Left lung (tissue), 10 donors: ENCODE measurements around the gene HAPLN3. TPM values are rescaled to one million over a fixed set of nuclear protein-coding genes. Genes with fewer than 3 reads are reported as not detected.

Experiments used
- ATAC-seq: fragments of 200-7000 bp; cut with Tn5 transposase; one replicate; pipeline ENCODE4 v1.9.1; 2020; ENCODE audit warnings: moderate library complexity
- DNase-seq, 4 donors: peaks; one replicate each; pipeline ENCODE4 v3.0.0-alpha.2; 2013 to 2020
- H3K27ac ChIP-seq, 2 donors: fragments of 200-600 bp; sonication (generic) in 1 of 2; one replicate each; pipeline versions ENCODE4 v1.5.0 to v1.8.0; 2020 to 2021
- H3K27me3 ChIP-seq, 2 donors: fragments of 200-600 bp; sonication (generic) in 1 of 2; one replicate each; pipeline versions ENCODE4 v1.5.0 to v1.8.0; 2020 to 2021
- H3K36me3 ChIP-seq, 2 donors: fragments of 200-600 bp; sonication (generic) in 1 of 2; one replicate each; pipeline versions ENCODE4 v1.5.0 to v1.8.0; 2020 to 2021
- H3K4me1 ChIP-seq, 2 donors: fragments of 200-600 bp; one replicate each; pipeline ENCODE4 v1.8.0; 2021
- H3K4me3 ChIP-seq, 2 donors: fragments of 200-600 bp; sonication (generic) in 1 of 2; one replicate each; pipeline versions ENCODE4 v1.5.0 to v1.8.0; 2020 to 2021; ENCODE audit warnings: mild to moderate bottlenecking in 1 of 2
- H3K9me3 ChIP-seq, 2 donors: fragments of 200-600 bp; sonication (generic) in 1 of 2; one replicate each; pipeline versions ENCODE4 v1.5.0 to v1.8.0; 2020 to 2021
- intact Hi-C, 2 donors: fragments of 100-400 bp; cut with DNase I; formaldehyde crosslinking; loops; one replicate each; pipeline versions ENCODE4 v1.11.2 to v1.14.2; 2022
- polyA plus RNA-seq, 6 donors: library from polyadenylated mRNA; unstranded; fragments of 120-200 nt; gene quantifications; one replicate each; pipeline ENCODE4 v1.2.1, GENCODE V29; 2013; ENCODE audit not compliant: insufficient read length in 6 of 6
- total RNA-seq, 2 donors: library from RNA; stranded (reverse); fragmentation: NEBNext Ultra II Directional; extraction: Animal tissue kit (Norgen Biotek cat#: 25700); gene quantifications; one replicate each; pipeline ENCODE4 v1.2.1, GENCODE V29; 2021
- TF ChIP-seq, protein P1 (sequence below), 2 donors: fragments of 200-600 bp; sonication (generic) in 1 of 2; IDR thresholded peaks; one replicate each; pipeline versions ENCODE4 v1.5.0 to v1.8.0; 2021; ENCODE audit warnings: antibody characterized with exemption in 2 of 2
- donor health status: DM: no; HTN: yes; CAD: no.
- donor health status: DM: no; HTN: no; CAD: no.

Gene HAPLN3
- total and polyA plus RNA-seq, 8 donors = 2.4 to 10.6 (median 4.4) TPM

DNA sequence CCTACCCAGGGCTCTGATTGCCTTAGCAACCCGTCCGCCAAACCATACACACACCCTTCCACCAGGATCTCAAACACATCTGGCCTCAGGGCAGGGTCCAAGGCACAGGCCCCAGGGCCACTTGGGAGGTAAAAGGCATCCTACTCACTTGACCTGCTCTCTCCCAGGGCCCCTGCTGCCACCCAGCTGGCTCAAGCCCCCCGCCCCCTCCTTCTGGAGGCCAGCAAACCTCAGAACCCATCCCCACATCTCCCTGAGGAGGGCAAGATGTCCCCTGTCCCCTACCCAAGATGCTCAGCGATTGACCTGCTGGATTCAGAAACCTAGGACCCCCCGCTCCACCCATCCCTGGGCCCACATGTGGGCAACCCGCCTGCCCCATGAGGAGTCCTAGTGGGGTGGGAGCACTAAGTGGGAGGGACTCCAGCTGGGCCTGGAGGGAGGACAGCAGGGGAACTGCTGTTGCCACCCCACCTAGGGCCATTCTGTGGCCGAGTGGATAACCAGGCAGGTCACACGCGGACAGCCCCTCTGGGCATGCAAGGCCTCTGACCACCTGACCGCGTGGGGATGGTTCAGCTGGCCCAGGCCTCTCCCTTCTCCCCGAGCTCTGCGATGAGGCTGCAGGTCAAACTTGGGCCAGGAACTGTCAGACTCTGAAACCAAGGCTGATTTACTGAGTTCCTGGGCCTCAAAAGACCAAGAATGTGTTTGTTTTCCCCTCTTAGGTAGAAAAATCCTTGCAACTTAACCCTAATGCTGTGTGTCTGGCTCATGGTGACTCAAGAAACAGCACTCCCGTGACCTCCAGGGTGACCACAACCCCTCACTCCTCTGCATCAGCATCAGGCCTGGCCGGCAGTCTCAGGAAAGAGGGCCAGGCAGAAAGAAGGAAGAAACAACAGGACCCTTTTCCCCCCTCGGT is 13.6 kb upstream of the HAPLN3 start:
- Histone ChIP-seq H3K27me3 (peaks cover 0 to 13% of the 10 kb centered on the region in 2 donors), H3K36me3 (peaks cover 0 to 16% of the 10 kb centered on the region in 2 donors), H3K27ac (no peak overlapping the region), H3K4me3 (no peak overlapping the region), H3K4me1 (peaks cover 0 to 39% of the 10 kb centered on the region in 2 donors), H3K9me3 (no peaks in the 10 kb centered on the region)
- DNase-seq (peak in 1 of 4 donors; percentile 70), ATAC-seq (no peak)
- TF ChIP-seq, protein P1, sequence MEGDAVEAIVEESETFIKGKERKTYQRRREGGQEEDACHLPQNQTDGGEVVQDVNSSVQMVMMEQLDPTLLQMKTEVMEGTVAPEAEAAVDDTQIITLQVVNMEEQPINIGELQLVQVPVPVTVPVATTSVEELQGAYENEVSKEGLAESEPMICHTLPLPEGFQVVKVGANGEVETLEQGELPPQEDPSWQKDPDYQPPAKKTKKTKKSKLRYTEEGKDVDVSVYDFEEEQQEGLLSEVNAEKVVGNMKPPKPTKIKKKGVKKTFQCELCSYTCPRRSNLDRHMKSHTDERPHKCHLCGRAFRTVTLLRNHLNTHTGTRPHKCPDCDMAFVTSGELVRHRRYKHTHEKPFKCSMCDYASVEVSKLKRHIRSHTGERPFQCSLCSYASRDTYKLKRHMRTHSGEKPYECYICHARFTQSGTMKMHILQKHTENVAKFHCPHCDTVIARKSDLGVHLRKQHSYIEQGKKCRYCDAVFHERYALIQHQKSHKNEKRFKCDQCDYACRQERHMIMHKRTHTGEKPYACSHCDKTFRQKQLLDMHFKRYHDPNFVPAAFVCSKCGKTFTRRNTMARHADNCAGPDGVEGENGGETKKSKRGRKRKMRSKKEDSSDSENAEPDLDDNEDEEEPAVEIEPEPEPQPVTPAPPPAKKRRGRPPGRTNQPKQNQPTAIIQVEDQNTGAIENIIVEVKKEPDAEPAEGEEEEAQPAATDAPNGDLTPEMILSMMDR (IDR thresholded peaks at IDR 0.05) = no peak
- intact Hi-C loops = loop anchor here in 1 of 2 donors (10.0 kb wide), 2 partner anchors 106 to 266 kb away; no protein-coding TSS in a partner anchor

DNA sequence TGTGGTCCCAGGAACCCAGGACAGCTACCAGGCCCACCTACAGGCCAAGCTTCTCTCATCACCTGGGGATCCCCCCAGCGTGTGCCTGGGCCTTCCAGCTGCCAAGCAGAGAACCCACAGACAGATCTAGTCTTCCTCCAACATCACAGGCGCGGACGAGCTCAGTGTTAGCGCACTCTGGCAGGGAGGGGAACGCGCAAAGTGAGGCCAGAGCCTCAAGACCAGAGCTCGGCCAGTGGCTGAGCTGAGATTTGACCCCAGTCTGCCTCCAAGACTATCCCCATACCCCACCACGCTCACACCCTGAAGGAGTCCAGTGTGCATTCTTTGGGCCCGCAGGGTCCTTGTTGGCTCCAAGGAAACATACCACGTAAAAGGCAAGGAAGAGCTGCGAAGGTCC is 12.8 kb upstream of the HAPLN3 start:
- TF ChIP-seq, protein P1 (IDR thresholded peaks at IDR 0.05) = no peak
- DNase-seq (no peak), ATAC-seq (no peak)
- no peak overlapping the region for H3K27ac ChIP-seq
- peaks cover 0 to 9% of the 10 kb centered on the region in 2 donors for H3K27me3 ChIP-seq
- peaks cover 0 to 16% of the 10 kb centered on the region in 2 donors for H3K36me3 ChIP-seq
- no peak overlapping the region for H3K4me3 ChIP-seq
- intact Hi-C loops = loop anchor here in 1 of 2 donors (10.0 kb wide), 2 partner anchors 107 to 267 kb away; no protein-coding TSS in a partner anchor
- H3K9me3 ChIP-seq = no peaks in the 10 kb centered on the region
- peaks cover 0 to 32% of the 10 kb centered on the region in 2 donors for H3K4me1 ChIP-seq

DNA sequence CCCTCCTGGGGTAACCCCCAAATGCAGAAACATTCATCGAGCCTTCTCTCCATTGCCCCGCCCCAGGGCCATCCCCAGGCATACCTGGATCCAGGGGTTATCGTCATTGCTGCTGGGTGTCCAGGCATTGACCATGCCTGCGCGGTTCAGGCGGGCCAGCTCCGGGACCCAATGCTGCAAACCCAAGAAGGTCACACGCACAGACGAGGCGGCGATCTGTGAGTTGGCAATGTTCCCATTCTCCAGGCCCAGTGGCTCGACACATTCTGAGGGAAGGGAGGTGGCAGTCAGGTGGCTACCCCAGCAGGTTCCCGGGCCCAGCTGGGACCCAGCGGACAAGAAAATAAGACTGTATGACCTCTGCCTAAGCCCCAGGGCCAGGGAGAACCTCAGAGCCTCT is 11.8 kb upstream of the HAPLN3 start:
- TF ChIP-seq, protein P1 (IDR thresholded peaks at IDR 0.05) = no peak
- no peaks in the 10 kb centered on the region for H3K9me3 ChIP-seq
- intact Hi-C loops = loop anchor here in 1 of 2 donors (10.0 kb wide), 2 partner anchors 108 to 268 kb away; no protein-coding TSS in a partner anchor
- DNase-seq (peak in 1 of 4 donors; percentile 71), ATAC-seq (no peak)
- no peak overlapping the region for H3K27ac ChIP-seq
- H3K4me3 ChIP-seq = no peak overlapping the region
- H3K27me3 ChIP-seq = no peaks in the 10 kb centered on the region
- H3K36me3 ChIP-seq = peaks cover 0 to 22% of the 10 kb centered on the region in 2 donors
- peaks cover 0 to 21% of the 10 kb centered on the region in 2 donors for H3K4me1 ChIP-seq

DNA sequence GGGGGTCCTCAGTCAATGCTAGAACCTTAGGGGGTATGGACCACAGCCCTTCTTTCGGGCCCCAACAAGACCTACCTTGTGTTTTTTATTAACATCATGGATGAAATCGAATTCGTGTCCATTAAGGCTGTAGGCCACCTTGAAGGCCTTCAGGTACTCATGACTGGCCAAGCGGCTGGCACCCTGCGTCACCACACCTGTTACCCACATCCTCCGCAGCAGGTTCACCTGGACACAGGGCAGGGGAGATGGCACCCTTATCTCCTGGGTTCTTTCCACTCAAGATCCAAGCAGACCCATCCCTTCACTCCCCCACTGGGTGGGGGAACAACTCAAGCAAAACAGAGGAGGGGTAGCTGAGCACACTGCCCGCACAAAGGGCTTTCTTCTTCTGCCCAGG is 11.2 kb upstream of the HAPLN3 start:
- DNase-seq (peak in 1 of 4 donors; percentile 49), ATAC-seq (no peak)
- TF ChIP-seq, protein P1 (IDR thresholded peaks at IDR 0.05) = no peak
- Histone ChIP-seq H3K4me1 (peaks cover 0 to 16% of the 10 kb centered on the region in 2 donors), H3K9me3 (no peaks in the 10 kb centered on the region), H3K36me3 (peaks cover 0 to 23% of the 10 kb centered on the region in 2 donors), H3K27me3 (no peaks in the 10 kb centered on the region), H3K4me3 (no peak overlapping the region), H3K27ac (no peak overlapping the region)
- intact Hi-C loops = loop anchor here in 1 of 2 donors (10.0 kb wide), 2 partner anchors 108 to 268 kb away; no protein-coding TSS in a partner anchor

DNA sequence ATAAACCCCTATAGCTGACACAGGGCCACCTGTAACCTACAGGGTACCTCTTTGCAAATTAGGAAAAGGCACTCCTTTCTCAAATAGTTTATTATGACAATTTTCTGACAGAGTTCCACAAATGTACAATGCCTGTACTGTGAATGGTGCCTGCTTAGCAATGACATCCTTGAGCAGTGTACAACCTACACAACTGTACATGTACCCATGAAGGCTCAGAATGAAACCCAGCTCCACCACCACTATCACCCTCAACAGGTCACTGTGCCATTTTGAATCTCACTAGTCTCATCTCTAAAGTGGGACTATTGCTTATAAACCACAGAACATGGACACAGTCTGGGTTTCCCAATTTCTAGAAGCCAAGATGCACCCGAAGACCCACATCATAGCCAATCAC is 10.8 kb upstream of the HAPLN3 start:
- DNase-seq (no peak), ATAC-seq (no peak)
- H3K9me3 ChIP-seq = no peaks in the 10 kb centered on the region
- intact Hi-C loops = loop anchor here in 1 of 2 donors (10.0 kb wide), 2 partner anchors 109 to 269 kb away; no protein-coding TSS in a partner anchor
- TF ChIP-seq, protein P1 (IDR thresholded peaks at IDR 0.05) = no peak
- no peak overlapping the region for H3K27ac ChIP-seq
- peaks cover 0 to 23% of the 10 kb centered on the region in 2 donors for H3K36me3 ChIP-seq
- peaks cover 0 to 12% of the 10 kb centered on the region in 2 donors for H3K4me1 ChIP-seq
- no peaks in the 10 kb centered on the region for H3K27me3 ChIP-seq
- H3K4me3 ChIP-seq = no peak overlapping the region
